Measurements from ENCODE around the gene WFDC1.

The WFDC1 gene

DNA sequence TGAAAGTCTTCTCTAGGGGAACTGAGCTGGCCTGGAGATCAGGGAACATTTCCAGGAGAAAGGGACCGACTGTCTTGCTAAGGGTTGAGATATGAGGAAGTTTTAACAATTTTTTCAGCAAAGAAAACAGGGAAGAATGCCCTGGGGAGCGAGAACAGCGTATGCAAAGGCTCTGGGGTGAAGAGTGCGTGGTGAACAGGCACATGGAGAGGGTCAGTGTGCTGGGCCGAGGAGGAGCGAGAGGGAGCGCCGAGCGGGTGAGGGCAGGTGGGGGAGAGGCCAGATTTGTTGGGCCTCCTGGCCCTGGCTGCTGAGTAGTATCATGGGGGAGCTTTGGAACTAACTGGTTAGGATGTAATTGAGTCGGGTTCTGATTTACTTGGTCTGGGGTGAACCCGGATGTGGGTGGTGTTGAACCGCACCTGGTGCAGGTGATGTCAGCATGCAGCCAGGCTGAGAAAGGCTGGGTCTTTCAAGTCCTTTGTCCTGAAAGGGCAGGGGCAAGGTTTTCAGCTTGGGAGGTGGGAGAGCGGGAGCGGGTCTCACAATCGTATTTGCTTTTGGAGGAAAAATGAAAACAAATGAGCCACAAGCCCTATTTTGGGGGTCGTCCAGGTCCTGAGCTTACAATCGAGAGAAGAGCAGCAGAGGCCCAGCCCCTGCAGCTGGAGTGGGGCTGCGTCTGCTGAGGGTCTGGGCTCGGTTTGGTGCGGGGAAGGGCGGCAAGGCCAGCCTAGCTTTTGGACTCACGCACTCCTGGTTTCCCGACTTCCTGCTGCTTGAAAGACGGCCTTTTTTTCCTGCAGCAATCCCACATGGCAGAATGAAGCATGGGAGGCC, 11.1 kb upstream of the WFDC1 start:
- POLR2A ChIA-PET: no interaction called here
- CTCF ChIA-PET: no interaction called here
- no peak for DNase-seq (ENCODE audit: extremely low spot score)

DNA sequence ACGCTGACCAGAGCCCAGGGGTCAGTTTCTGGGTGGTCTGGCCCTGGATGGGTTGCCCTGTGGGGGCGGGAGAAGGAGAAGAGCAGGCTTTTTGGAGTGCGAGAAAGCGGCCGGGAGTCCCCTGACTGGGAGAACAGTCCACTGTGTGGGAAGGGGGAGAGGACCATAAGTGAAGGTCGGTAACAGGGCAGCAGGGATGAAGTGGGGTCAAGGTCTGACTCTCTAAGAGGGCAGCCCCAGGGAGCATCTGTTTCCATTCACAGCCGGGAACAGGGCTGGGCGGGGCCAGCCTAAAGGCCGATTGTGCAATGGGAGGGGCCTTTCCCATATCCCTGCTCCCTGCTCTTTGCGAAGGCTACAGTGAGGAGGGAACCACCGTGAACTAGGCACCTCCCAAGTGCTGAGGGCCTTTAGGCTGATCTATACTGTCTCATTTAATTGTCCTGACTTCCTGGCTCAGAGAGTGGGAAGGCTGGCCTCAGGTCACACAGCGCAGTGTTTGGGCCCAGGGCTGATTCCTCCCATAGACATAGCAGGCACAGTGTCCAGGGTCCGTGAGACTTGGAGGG, 10.4 kb upstream of the WFDC1 start:
- ChIA-PET POLR2A (no interaction called here), CTCF (no interaction called here)
- TF ChIP-seq ZNF384 (IDR thresholded peaks at IDR 0.05): no peak
- TF ChIP-seq L3MBTL2 (conservative IDR thresholded peaks at IDR 0.05): no peak
- no peak for TF ChIP-seq FOXK2 (IDR thresholded peaks at IDR 0.05)
- no peak for TF ChIP-seq FOXM1 (IDR thresholded peaks at IDR 0.05; ENCODE audit: borderline replicate concordance)
- TF ChIP-seq FOXA1 (IDR thresholded peaks at IDR 0.05): no peak
- TF ChIP-seq SP1 (IDR thresholded peaks at IDR 0.05): no peak
- no peak for TF ChIP-seq NFRKB (IDR thresholded peaks at IDR 0.05)
- no peak for DNase-seq (ENCODE audit: extremely low spot score)

More for the DNA sequence above, 11.1 kb upstream of the WFDC1 start:
- no peak for TF ChIP-seq FOXK2 (IDR thresholded peaks at IDR 0.05)
- TF ChIP-seq HDGF (IDR thresholded peaks at IDR 0.05; ENCODE audit: borderline replicate concordance): no peak
- no peak for TF ChIP-seq FOXA1 (IDR thresholded peaks at IDR 0.05)
- TF ChIP-seq SP1 (IDR thresholded peaks at IDR 0.05): no peak
- no peak for TF ChIP-seq ARNT (IDR thresholded peaks at IDR 0.05)
- TF ChIP-seq CTBP1 (IDR thresholded peaks at IDR 0.05; ENCODE audit: borderline replicate concordance): no peak
- TF ChIP-seq SUZ12 (IDR thresholded peaks at IDR 0.05): no peak
- TF ChIP-seq LEF1 (IDR thresholded peaks at IDR 0.05; ENCODE audit: borderline replicate concordance): no peak
- TF ChIP-seq ELF4 (IDR thresholded peaks at IDR 0.05): no peak
- TF ChIP-seq NFRKB (IDR thresholded peaks at IDR 0.05): no peak
- no peak for TF ChIP-seq L3MBTL2 (conservative IDR thresholded peaks at IDR 0.05)
- no peak for TF ChIP-seq TARDBP (IDR thresholded peaks at IDR 0.05)

DNA sequence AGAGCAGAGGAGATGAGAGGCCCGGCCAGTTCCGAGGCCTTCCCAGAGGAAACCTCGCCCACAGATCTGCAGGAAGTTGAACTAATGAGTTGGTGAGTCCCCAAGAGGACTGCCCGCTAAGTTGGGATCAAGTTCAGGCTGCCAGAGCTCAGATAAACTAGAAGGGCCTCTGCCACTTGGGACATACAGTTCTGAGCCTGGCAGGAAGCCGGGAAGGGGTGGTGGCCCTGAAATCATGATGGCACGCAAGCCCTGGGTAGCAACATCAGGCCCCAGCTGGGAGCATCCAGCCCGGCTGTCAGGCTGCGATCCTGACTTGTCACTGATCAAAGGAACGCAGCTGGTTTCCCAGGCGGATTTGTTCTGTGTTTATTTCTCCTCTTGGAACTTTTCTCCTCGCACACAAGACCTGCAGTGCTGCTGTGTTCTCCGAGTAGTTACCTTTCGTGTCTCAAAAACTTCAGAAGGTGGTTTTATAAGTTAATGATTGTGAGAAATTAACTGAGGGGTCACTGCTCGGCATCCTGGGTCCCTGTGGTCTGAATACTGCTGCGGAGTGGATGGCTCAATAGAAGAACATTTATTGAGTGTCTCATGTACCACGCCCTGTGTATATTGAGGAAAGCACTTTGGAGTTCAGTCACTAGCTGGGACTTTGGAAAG, 8.0 kb upstream of the WFDC1 start:
- ChIA-PET POLR2A (no interaction called here), CTCF (interaction anchor here (0.6 kb wide), 1 partner anchor 360 kb away, joined by 4 read pairs; no protein-coding TSS in a partner anchor)
- TF ChIP-seq HDGF (IDR thresholded peaks at IDR 0.05; ENCODE audit: borderline replicate concordance) (no peak), SUZ12 (IDR thresholded peaks at IDR 0.05) (no peak), SP1 (IDR thresholded peaks at IDR 0.05) (no peak), LEF1 (IDR thresholded peaks at IDR 0.05; ENCODE audit: borderline replicate concordance) (no peak), L3MBTL2 (conservative IDR thresholded peaks at IDR 0.05) (no peak), ARNT (IDR thresholded peaks at IDR 0.05) (no peak), FOXA1 (IDR thresholded peaks at IDR 0.05) (no peak), ELF4 (IDR thresholded peaks at IDR 0.05) (no peak), ZNF384 (IDR thresholded peaks at IDR 0.05) (no peak), FOXK2 (IDR thresholded peaks at IDR 0.05) (no peak), TARDBP (IDR thresholded peaks at IDR 0.05) (no peak), NFRKB (IDR thresholded peaks at IDR 0.05) (no peak), CTBP1 (IDR thresholded peaks at IDR 0.05; ENCODE audit: borderline replicate concordance) (no peak), FOXM1 (IDR thresholded peaks at IDR 0.05; ENCODE audit: borderline replicate concordance) (no peak), BHLHE40 (IDR thresholded peaks at IDR 0.05; ENCODE audit: borderline replicate concordance) (no peak)
- TF ChIP-seq, protein P1, sequence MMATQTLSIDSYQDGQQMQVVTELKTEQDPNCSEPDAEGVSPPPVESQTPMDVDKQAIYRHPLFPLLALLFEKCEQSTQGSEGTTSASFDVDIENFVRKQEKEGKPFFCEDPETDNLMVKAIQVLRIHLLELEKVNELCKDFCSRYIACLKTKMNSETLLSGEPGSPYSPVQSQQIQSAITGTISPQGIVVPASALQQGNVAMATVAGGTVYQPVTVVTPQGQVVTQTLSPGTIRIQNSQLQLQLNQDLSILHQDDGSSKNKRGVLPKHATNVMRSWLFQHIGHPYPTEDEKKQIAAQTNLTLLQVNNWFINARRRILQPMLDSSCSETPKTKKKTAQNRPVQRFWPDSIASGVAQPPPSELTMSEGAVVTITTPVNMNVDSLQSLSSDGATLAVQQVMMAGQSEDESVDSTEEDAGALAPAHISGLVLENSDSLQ (IDR thresholded peaks at IDR 0.05): no peak
- DNase-seq (ENCODE audit: extremely low spot score): no peak

DNA sequence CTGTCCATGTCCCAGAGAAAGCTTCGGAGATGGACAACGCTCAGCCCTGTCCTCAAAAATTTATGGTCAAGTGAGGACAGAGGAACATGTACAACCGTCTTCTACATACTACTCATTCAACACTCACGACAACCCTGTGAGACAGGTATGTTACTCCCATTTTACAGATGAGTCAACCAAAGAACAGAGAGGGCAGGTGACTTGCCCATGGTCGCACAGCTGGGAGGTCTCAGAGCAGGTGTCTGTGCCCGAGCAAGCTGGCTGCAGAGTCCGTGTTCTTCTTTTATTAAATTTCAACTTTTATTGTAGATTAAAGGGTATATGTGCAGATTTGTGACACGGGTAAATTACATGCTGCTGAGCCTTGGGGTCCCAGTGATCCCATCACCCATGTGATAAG, 5.8 kb upstream of the WFDC1 start:
- CTCF ChIA-PET: no interaction called here
- POLR2A ChIA-PET: no interaction called here
- DNase-seq (ENCODE audit: extremely low spot score): no peak
- no peak for TF ChIP-seq ELF4 (IDR thresholded peaks at IDR 0.05)
- TF ChIP-seq FOXM1 (IDR thresholded peaks at IDR 0.05; ENCODE audit: borderline replicate concordance): no peak
- no peak for TF ChIP-seq ARNT (IDR thresholded peaks at IDR 0.05)
- no peak for TF ChIP-seq L3MBTL2 (conservative IDR thresholded peaks at IDR 0.05)
- no peak for TF ChIP-seq HDGF (IDR thresholded peaks at IDR 0.05; ENCODE audit: borderline replicate concordance)
- no peak for TF ChIP-seq FOXA1 (IDR thresholded peaks at IDR 0.05)
- TF ChIP-seq ZNF384 (IDR thresholded peaks at IDR 0.05): no peak
- no peak for TF ChIP-seq TARDBP (IDR thresholded peaks at IDR 0.05)
- no peak for TF ChIP-seq SP1 (IDR thresholded peaks at IDR 0.05)
- no peak for TF ChIP-seq SUZ12 (IDR thresholded peaks at IDR 0.05)
- TF ChIP-seq LEF1 (IDR thresholded peaks at IDR 0.05; ENCODE audit: borderline replicate concordance): no peak
- no peak for TF ChIP-seq BHLHE40 (IDR thresholded peaks at IDR 0.05; ENCODE audit: borderline replicate concordance)
- TF ChIP-seq, protein P1 (IDR thresholded peaks at IDR 0.05): no peak
- no peak for TF ChIP-seq CTBP1 (IDR thresholded peaks at IDR 0.05; ENCODE audit: borderline replicate concordance)

DNA sequence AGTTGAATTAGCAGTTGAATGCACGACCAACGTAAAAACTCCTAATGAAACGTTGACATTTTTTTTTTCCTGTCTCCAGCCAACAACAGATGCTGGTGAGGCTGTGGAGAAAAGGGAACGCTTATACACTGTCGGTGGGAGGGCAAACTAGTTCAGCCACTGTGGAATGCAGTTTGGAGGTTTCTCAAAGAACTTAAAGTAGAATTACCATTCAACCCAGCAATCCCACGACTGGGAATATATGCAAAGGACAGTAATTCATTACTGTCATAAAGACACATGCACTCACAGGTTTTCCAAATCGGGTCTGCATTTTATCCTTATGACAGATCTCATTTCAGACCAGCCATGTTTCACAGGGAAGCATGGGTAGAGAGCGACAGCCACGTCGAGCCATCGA, 3.5 kb upstream of the WFDC1 start:
- POLR2A ChIA-PET: no interaction called here
- CTCF ChIA-PET: no interaction called here
- DNase-seq (ENCODE audit: extremely low spot score): no peak
- TF ChIP-seq, protein P1 (IDR thresholded peaks at IDR 0.05): no peak

DNA sequence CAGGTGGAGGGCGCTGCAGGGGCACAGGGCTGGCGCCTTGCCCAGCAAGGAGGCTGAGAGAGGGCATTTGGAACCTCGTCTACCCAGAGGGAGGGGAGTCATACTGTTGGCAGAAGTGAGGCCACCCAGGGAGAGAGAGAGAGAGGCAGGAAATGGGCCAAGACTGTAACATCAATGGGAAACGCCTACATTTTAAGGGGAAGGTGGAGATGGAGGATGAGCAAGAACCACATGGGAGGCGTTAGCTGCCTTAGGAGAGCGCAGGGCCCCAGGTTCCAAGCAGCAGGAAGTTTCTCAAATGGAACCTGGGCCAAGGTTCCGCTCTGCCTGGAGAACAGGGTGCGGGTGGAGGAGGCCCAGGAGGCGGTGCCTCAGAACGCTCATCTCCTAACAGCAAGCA, 2.7 kb upstream of the WFDC1 start:
- CTCF ChIA-PET: no interaction called here
- no peak for TF ChIP-seq ZNF384 (IDR thresholded peaks at IDR 0.05)
- TF ChIP-seq L3MBTL2 (conservative IDR thresholded peaks at IDR 0.05): no peak
- TF ChIP-seq CTBP1 (IDR thresholded peaks at IDR 0.05; ENCODE audit: borderline replicate concordance): no peak
- TF ChIP-seq ELF4 (IDR thresholded peaks at IDR 0.05): no peak
- POLR2A ChIA-PET: no interaction called here
- DNase-seq (ENCODE audit: extremely low spot score): no peak
